ENCODE data around the gene ISL2. TPM values are rescaled to one million over a fixed set of nuclear protein-coding genes. Genes with fewer than 3 reads are reported as not detected.

Gene ISL2
- total RNA-seq, 1 donor from 2014 or later: 0.67 TPM

GRCh38 chr15:76368122-76368621 is 31.6 kb downstream of the ISL2 start:
- DNase-seq (ENCODE audit: low spot score): no peak

- DNase-seq (ENCODE audit: low spot score): no peak
Observed at GRCh38 chr15:76376029-76376428, 39.5 kb downstream of the ISL2 start.

DNA sequence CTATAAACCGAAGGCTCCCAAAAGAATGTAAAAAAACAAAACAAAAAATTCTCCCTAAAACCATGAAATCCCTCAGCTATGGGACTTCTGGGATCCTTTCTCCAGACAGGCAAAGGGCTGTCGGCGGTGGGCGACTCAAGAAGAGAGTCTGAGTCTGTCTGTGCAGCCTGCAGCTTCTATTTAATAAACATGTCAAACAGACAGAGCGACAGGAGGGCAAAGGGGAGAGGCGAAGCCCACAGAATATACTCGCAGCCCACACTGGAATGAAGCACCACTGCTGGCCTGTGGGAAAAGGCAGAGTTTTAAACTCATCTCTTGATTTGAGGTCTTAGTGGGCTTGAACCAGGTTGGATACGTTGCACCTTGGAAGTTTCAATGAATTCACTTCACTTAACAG is 40.2 kb downstream of the ISL2 start:
- DNase-seq (ENCODE audit: low spot score): no peak

- DNase-seq (ENCODE audit: low spot score): no peak
Observed at GRCh38 chr15:76377217-76377616, 40.6 kb downstream of the ISL2 start.

DNA sequence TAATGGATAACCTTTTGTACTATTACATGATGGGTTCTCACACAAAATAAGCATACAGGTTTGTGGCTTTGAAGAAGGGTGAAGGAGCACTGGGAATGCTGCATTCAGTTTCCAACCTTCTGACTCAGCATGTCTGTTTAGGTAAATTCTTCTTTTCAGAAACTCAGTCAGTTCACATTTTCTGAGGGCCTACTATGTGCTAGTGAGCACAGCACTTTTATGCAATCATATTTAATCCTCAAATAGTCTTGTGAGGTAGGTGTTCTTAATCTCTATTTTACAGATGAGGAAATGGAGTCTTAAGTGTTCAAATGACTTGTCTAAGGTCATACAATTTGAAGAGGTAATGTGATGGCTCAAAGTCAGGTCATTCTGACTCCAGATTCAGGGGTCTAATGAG is 41.2 kb downstream of the ISL2 start:
- DNase-seq (ENCODE audit: low spot score): no peak

GRCh38 chr15:76378691-76379090 is 42.1 kb downstream of the ISL2 start:
- DNase-seq (ENCODE audit: low spot score): no peak

DNA sequence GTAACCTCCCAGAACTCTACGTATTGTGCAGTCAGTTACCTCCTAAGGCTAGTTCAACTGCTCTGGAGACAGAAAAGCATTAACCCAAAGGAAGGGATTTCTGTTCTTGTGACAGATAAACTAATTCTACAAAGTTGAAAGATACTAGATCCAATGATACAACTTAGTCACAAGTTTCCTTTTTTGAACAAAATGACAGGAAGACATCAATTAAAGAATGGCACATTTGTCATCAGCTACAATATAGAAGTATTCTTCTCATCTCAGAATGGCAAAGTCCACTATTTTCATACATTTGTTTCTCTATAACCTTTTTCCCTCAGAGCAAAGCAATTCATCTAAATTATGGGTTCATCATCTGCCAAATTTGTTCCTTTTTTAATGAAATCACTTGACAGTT is 43.7 kb downstream of the ISL2 start:
- DNase-seq (ENCODE audit: low spot score): no peak

DNA sequence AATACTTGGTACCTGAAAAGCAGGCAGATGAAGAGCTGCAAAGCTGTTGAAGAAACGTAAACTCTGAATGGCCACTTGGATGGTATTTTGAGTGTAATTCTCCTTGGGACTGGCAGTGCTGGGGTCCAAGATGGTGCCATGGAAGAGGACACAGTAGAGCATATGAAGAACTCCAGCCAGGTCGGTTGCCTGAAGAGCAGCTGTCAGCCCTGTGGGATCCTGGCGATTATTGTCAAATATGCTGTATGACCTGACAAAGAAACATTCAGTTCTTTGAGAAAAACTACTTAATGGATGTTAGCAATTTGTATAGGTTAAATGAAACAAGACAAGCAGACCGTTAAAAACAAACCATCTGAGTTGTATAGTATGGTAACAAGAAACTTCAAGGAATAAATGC is 44.8 kb downstream of the ISL2 start:
- DNase-seq (ENCODE audit: low spot score): no peak

DNA sequence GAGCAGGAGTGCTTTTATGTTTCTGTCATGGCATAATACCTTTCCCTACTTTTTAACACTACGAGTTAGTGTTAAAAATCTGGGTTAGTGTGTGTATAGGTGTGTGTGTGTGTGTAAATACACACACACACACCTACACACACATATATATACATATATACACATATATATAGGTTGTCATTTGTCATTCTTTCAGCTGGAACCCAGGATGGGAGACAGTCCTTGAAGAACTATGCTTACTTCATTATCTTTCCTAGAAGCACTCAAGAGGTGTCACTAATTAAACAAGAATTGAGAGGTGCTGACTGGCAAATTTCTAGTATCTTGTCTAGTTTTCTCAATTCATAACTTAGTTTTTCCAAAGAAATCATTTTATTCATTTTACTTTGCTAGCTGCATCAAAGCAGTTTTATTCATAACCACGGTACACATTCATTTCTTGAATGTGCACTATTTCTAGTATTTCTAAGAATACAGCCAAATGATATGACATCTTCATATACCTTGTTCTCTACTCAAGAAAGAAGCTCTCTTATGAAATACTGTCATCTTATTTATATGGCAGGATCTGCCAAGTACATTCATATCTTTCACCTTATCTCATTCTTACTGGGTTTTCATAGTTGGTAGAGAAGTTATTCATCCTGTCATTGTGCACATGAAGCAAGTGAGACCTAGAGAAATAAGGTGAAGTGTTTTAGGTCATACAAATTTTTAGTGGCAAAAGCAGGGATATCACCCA is 46.6 kb downstream of the ISL2 start:
- DNase-seq (ENCODE audit: low spot score): no peak

- DNase-seq (ENCODE audit: low spot score): no peak
Observed at GRCh38 chr15:76384409-76384808, 47.8 kb downstream of the ISL2 start.

DNA sequence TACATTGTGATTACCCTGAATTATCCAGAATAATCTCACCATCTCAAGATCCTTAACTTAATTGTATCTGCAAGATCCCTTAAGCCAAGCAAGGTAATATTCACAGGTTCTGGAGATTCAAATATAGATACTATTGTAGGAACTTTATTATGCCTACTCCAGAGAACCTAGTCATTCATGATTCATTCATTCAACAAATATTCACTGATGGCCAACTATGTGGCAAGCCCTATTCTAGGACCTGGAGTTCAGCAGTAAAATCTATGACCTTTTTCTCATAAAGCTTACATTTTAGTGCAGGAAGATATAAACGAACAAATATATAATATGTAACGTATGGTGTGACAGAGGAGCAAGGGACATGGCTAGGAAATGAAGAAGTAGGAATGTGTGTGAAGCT is 49.6 kb downstream of the ISL2 start:
- no peak for DNase-seq (ENCODE audit: low spot score)

- no peak for DNase-seq (ENCODE audit: low spot score)
Observed at GRCh38 chr15:76386926-76387325, 50.4 kb downstream of the ISL2 start.

GRCh38 chr15:76390571-76390970 is 54.0 kb downstream of the ISL2 start:
- DNase-seq (ENCODE audit: low spot score): no peak

DNA sequence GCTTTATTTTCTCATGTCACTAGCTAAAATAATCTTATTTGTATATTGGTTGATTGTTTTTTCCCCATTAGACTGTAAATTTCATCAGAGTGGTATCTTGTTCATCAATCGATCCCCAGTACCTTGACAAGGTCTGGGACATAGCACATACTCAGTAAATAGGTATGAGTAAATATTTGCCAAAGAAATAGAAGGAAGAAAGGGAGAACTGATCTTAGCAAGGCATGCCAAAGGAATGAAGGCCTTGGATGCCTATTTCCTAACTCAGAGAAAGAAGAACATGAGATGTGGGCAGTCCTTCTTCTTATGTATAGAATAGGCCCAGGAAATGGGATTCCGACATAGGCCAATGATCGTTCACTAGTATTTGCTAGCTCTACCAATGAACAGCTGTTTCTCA is 54.7 kb downstream of the ISL2 start:
- no peak for DNase-seq (ENCODE audit: low spot score)

DNA sequence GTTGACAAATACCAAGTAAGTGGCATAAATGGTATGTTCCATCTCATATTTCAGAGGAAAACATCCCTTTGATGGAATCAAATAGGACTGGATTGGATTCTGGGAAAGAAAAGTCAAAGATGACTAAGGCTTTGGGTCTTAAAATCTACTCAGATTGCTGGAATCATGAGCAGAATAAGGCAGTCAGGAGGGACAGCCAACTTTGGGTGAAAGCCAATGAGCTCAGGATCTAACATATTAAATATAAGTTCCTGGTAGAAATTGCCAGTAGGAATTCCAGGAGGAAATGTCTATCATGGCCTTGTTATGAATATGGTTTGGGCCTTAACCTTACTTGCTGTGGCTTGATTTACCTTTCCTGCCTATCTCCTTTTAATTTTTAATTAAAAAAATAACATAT is 55.3 kb downstream of the ISL2 start:
- DNase-seq (ENCODE audit: low spot score): no peak

Other genes with a start within 250 kb of the ISL2 start
- gene ETFA, start 25.3 kb upstream of the ISL2 start, total RNA-seq: 192 TPM